HL-60 (cell line): ENCODE data around the gene COPG1.

Experiments used
- GABPA ChIP-seq: IDR thresholded peaks from 2 replicates; pipeline ENCODE4 v1.6.1; 2012; ENCODE audit warnings: low read depth
- POLR2AphosphoS5 ChIP-seq: IDR thresholded peaks from 2 replicates; pipeline ENCODE4 v1.6.1; 2012; ENCODE audit warnings: low read depth
- TF ChIP-seq, protein P1 (sequence below): IDR thresholded peaks from one replicate; pipeline ENCODE4 v1.5.1; 2011; ENCODE audit warnings: low read length, control low read depth, inconsistent platforms; ENCODE audit not compliant: insufficient read depth

DNA sequence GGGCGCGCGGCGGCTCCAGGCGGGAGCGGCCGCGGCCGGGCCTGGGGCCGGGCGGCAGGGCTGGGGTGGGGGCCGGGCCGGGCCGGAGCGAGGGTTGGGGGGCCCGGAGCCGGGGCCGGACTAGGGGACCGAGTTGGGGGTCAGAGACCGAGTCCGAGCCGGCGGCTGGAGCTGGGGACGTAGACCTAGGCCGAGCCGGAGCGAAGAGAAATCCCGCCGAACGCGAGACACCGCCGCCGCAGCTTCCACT is 66.5 kb downstream of the COPG1 start:
- TF ChIP-seq, protein P1, sequence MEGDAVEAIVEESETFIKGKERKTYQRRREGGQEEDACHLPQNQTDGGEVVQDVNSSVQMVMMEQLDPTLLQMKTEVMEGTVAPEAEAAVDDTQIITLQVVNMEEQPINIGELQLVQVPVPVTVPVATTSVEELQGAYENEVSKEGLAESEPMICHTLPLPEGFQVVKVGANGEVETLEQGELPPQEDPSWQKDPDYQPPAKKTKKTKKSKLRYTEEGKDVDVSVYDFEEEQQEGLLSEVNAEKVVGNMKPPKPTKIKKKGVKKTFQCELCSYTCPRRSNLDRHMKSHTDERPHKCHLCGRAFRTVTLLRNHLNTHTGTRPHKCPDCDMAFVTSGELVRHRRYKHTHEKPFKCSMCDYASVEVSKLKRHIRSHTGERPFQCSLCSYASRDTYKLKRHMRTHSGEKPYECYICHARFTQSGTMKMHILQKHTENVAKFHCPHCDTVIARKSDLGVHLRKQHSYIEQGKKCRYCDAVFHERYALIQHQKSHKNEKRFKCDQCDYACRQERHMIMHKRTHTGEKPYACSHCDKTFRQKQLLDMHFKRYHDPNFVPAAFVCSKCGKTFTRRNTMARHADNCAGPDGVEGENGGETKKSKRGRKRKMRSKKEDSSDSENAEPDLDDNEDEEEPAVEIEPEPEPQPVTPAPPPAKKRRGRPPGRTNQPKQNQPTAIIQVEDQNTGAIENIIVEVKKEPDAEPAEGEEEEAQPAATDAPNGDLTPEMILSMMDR = no peak
- TF ChIP-seq POLR2AphosphoS5 (peak; percentile 93), GABPA (no peak)
